ENCODE results near the gene RERE.

DNA sequence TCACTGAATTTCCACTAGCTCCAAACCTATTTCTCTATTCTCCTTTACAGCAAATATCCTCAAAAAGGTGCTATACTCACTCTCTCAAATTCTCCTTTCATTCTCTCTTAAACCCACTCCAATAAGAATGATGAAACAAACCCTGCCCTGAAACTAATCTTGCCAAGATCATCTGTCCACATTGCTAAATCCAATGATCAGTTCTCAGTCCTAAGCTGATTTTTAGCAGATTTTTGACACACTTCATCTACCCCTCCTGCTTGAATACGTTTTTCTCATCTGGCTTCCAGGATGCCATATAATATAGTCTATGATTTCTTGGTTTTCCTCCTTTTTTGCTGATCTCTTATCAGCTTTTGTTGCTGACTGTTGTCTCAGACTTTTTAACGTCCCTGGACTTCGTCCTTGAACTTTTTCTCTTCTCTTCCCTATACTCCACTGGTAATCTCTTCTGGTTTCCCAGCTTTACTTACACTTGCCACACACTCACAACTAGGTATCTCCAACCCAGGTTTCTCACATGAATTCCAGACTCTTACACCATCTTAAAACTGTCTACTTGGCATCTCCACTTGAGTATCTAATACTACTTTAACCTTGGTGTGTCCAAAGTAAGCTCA lies 35.3 kb downstream of the RERE start:
- TF ChIP-seq SIN3A (IDR thresholded peaks at IDR 0.05; ENCODE audit: low read depth) (no peak), SP1 (IDR thresholded peaks at IDR 0.05; ENCODE audit: low read depth) (no peak), POLR2AphosphoS5 (IDR thresholded peaks at IDR 0.05; ENCODE audit: low read depth, low read length) (no peak), CBX3 (IDR thresholded peaks at IDR 0.05; ENCODE audit: low read depth) (no peak), CEBPB (IDR thresholded peaks at IDR 0.05; ENCODE audit: low read depth) (no peak), POLR2A (IDR thresholded peaks at IDR 0.05; ENCODE audit: borderline replicate concordance, extremely low read depth, insufficient read depth, insufficient read length) (no peak), ZNF274 (IDR thresholded peaks at IDR 0.05; ENCODE audit: low read depth, low read length) (no peak), EZH2 (IDR thresholded peaks at IDR 0.05) (no peak)
- TF ChIP-seq, protein P1, sequence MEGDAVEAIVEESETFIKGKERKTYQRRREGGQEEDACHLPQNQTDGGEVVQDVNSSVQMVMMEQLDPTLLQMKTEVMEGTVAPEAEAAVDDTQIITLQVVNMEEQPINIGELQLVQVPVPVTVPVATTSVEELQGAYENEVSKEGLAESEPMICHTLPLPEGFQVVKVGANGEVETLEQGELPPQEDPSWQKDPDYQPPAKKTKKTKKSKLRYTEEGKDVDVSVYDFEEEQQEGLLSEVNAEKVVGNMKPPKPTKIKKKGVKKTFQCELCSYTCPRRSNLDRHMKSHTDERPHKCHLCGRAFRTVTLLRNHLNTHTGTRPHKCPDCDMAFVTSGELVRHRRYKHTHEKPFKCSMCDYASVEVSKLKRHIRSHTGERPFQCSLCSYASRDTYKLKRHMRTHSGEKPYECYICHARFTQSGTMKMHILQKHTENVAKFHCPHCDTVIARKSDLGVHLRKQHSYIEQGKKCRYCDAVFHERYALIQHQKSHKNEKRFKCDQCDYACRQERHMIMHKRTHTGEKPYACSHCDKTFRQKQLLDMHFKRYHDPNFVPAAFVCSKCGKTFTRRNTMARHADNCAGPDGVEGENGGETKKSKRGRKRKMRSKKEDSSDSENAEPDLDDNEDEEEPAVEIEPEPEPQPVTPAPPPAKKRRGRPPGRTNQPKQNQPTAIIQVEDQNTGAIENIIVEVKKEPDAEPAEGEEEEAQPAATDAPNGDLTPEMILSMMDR (IDR thresholded peaks at IDR 0.05 in 2 of 3, conservative IDR thresholded peaks at IDR 0.05 in 1 of 3; ENCODE audit: borderline replicate concordance in 1 of 3, insufficient read depth in 1 of 3, low read depth in 2 of 3, low read length in 2 of 3), result no peak
